K562 (cell line): ENCODE results near the gene SLC17A2. TPM values are rescaled to one million over a fixed set of nuclear protein-coding genes. Genes with fewer than 3 reads are reported as not detected.

Experiments
- ATAC-seq: fragments of 200-7000 bp; cut with Tn5 transposase; 3 replicates; pipeline ENCODE4 v1.9.1; 2020; ENCODE audit warnings: moderate library complexity
- BruUV-seq: library from RNA; stranded (reverse); fragments of 400-500 nt; replicated peaks from 2 replicates; lab custom pipeline; 2021; lab: Mats Ljungman, UMichigan
- CTCF ChIA-PET: fragments of 300-600 bp; formaldehyde crosslinking; extraction: SDS; loops from one replicate; lab custom pipeline; 2021; ENCODE audit warnings: low intra/inter-chr PET ratio; lab: Yijun Ruan, JAX
- POLR2A ChIA-PET: fragments of 300-600, 350-650 bp; sonication (Branson Sonifier 250); formaldehyde crosslinking; extraction: SDS; loops from one replicate; lab custom pipeline; 2021; ENCODE audit warnings: antibody characterized with exemption, inconsistent platforms; lab: Yijun Ruan, JAX
- DNase-seq, 4 experiments: peaks; one replicate each; pipeline versions ENCODE4 v3.0.0 to v3.0.0-alpha.2; 2011 to 2018; ENCODE audit warnings: low spot score in 3 of 4, mixed read lengths in 3 of 4; ENCODE audit errors: extremely low read depth in 1 of 4
- FAIRE-seq: peaks from 2 replicates; lab custom pipeline; 2011; peaks lifted over from hg19 to GRCh38; lab: Jason Lieb, UNC
- H2AFZ ChIP-seq: 2 replicates; pipeline ENCODE4 v1.6.0; 2011; ENCODE audit warnings: low read depth, low read length, control low read depth, inconsistent platforms
- H3K27ac ChIP-seq: fragments of 200-600 bp; 3 replicates; pipeline ENCODE4 v1.8.0; 2011; ENCODE audit warnings: low read depth, mild to moderate bottlenecking, control low read depth, inconsistent platforms, low read length, moderate library complexity, mixed read lengths; ENCODE audit errors: extremely low read depth
- H3K27me3 ChIP-seq, 2 experiments: fragments of 300-600 bp in 1 of 2; 2 replicates in 1 of 2; 3 replicates in 1 of 2; pipeline versions ENCODE4 v1.6.0 to v1.8.0; 2011; ENCODE audit warnings: inconsistent platforms in 2 of 2, low read length in 2 of 2, mild to moderate bottlenecking in 1 of 2, mixed read lengths in 1 of 2, moderate library complexity in 1 of 2; ENCODE audit not compliant: control insufficient read depth in 2 of 2, insufficient read depth in 2 of 2
- H3K36me3 ChIP-seq: fragments of 300-600 bp; 3 replicates; pipeline ENCODE4 v1.8.0; 2011; ENCODE audit warnings: mild to moderate bottlenecking, low read length, inconsistent platforms; ENCODE audit not compliant: control insufficient read depth, insufficient read depth
- H3K4me1 ChIP-seq, 2 experiments: fragments of 200-600 bp in 1 of 2; replicated peaks in 1 of 2; 2 replicates in 1 of 2; 3 replicates in 1 of 2; pipeline versions ENCODE4 v1.5.1 to v1.8.0; 2011; ENCODE audit warnings: inconsistent platforms in 2 of 2, low read length in 2 of 2, mild to moderate bottlenecking in 1 of 2, mixed read lengths in 1 of 2, moderate library complexity in 1 of 2; ENCODE audit not compliant: control insufficient read depth in 2 of 2, insufficient read depth in 2 of 2
- H3K4me2 ChIP-seq: 2 replicates; pipeline ENCODE4 v1.6.1; 2011; ENCODE audit warnings: low read length, control low read depth, inconsistent platforms, mixed read lengths; ENCODE audit not compliant: insufficient read depth
- H3K4me3 ChIP-seq: fragments of 200-600 bp; sonication (generic), shearing (Covaris generic); 2 replicates; pipeline ENCODE4 v1.5.1; 2016; ENCODE audit warnings: control low read depth, inconsistent platforms
- H3K79me2 ChIP-seq: fragments of 200-600 bp; 3 replicates; pipeline ENCODE4 v1.8.0; 2011; ENCODE audit warnings: low read length, inconsistent platforms; ENCODE audit not compliant: control insufficient read depth, insufficient read depth
- H3K9ac ChIP-seq, 2 experiments: 2 replicates each; pipeline versions ENCODE4 v1.6.0 to v1.6.1; 2011; ENCODE audit warnings: low read depth in 2 of 2, low read length in 2 of 2, control low read depth in 1 of 2, inconsistent platforms in 1 of 2, mild to moderate bottlenecking in 1 of 2, mixed read lengths in 1 of 2; ENCODE audit not compliant: insufficient read depth in 1 of 2
- H3K9me1 ChIP-seq: one replicate; pipeline ENCODE4 v1.6.0; 2011; ENCODE audit warnings: inconsistent platforms, mild to moderate bottlenecking, low read length, moderate library complexity; ENCODE audit not compliant: control insufficient read depth, insufficient read depth
- H3K9me3 ChIP-seq: replicated peaks from 2 replicates; pipeline ENCODE4 v1.5.1; 2011; ENCODE audit warnings: low read depth, low read length, inconsistent platforms; ENCODE audit not compliant: control insufficient read depth, insufficient read depth
- H4K20me1 ChIP-seq: replicated peaks from 2 replicates; pipeline ENCODE4 v1.6.1; 2011; ENCODE audit warnings: low read length, inconsistent platforms, mixed read lengths; ENCODE audit not compliant: control insufficient read depth, insufficient read depth
- ARNT ChIP-seq, 2 experiments: fragments of 450-650 bp; IDR thresholded peaks; 2 replicates each; pipeline ENCODE4 v1.6.1; 2016; ENCODE audit warnings: mild to moderate bottlenecking in 1 of 2
- FOSL1 ChIP-seq: fragments of 200-800 bp; sonication (Bioruptor generic); conservative IDR thresholded peaks from 2 replicates; pipeline ENCODE4 v1.6.1; 2016; ENCODE audit warnings: missing genetic modification characterization, missing compliant biosample characterization
- MEIS2 ChIP-seq: fragments of 450-650 bp; IDR thresholded peaks from 2 replicates; pipeline ENCODE4 v1.6.1; 2014; ENCODE audit warnings: mild to moderate bottlenecking; ENCODE audit not compliant: partially characterized antibody
- NRF1 ChIP-seq, 2 experiments: fragments of 450-650 bp; IDR thresholded peaks in 1 of 2; conservative IDR thresholded peaks in 1 of 2; 2 replicates each; pipeline ENCODE4 v1.6.1; 2014; ENCODE audit warnings: mild to moderate bottlenecking in 2 of 2
- WGBS: fragments of 100-300 bp; shearing (Covaris generic); methylation state at CpG from one replicate; pipeline ENCODE4 v1.1.6; 2016; ENCODE audit warnings: low coverage, mixed read lengths; ENCODE audit not compliant: insufficient coverage; ENCODE audit errors: missing lambda C conversion rate; 5-methylcytosine and 5-hydroxymethylcytosine counted together
- in situ Hi-C: fragments of 300-500 bp; cut with MboI; formaldehyde crosslinking; loops from 4 replicates; pipeline ENCODE4 v1.15.0; 2018; ENCODE audit warnings: inconsistent platforms, mixed read lengths
- intact Hi-C: fragments of 100-400 bp; cut with micrococcal nuclease; formaldehyde crosslinking; loops from 2 replicates; pipeline ENCODE4 v1.14.2; 2022
- polyA plus RNA-seq, 8 experiments: library from polyadenylated mRNA; depleted of rRNA in 4 of 8; stranded (reverse) in 5 of 8; unstranded in 3 of 8; fragments of >200 nt; fragmentation: Nextera tagmentation in 2 of 8; fragmentation: Illumina TruSeq in 1 of 8; extraction: Ambion mirVana in 2 of 8; extraction: Trizol in 1 of 8; gene quantifications; 2 replicates each; pipeline versions ENCODE4 v1.2.1 to v1.2.3, GENCODE V29; 2011 to 2014; ENCODE audit warnings: inconsistent platforms in 1 of 8, missing spikeins in 1 of 8
- total RNA-seq, 7 experiments: library from RNA; depleted of rRNA in 6 of 7; stranded (reverse); fragments of >200 nt in 6 of 7; fragmentation: Illumina TruSeq in 2 of 7; extraction: Trizol in 2 of 7; gene quantifications; 2 replicates each; pipeline versions ENCODE4 v1.2.1 to v1.2.3, GENCODE V29; 2011 to 2021; ENCODE audit warnings: low replicate concordance in 1 of 7
- TF ChIP-seq, protein P1 (sequence below): fragments of 450-650 bp; IDR thresholded peaks from 2 replicates; pipeline ENCODE4 v1.6.1; 2016
- TF ChIP-seq, protein P2 (sequence below), 2 experiments: IDR thresholded peaks in 1 of 2; conservative IDR thresholded peaks in 1 of 2; 2 replicates each; pipeline ENCODE4 v1.6.1; 2016; ENCODE audit warnings: low read depth in 2 of 2, mild to moderate bottlenecking in 1 of 2, missing compliant biosample characterization in 1 of 2, missing genetic modification characterization in 1 of 2, moderate library complexity in 1 of 2

Gene SLC17A2
- total and polyA plus RNA-seq, 9 of the 15 experiments (the other 6 are each of a cell fraction or from before 2014, with no cell fraction given) = not detected

DNA sequence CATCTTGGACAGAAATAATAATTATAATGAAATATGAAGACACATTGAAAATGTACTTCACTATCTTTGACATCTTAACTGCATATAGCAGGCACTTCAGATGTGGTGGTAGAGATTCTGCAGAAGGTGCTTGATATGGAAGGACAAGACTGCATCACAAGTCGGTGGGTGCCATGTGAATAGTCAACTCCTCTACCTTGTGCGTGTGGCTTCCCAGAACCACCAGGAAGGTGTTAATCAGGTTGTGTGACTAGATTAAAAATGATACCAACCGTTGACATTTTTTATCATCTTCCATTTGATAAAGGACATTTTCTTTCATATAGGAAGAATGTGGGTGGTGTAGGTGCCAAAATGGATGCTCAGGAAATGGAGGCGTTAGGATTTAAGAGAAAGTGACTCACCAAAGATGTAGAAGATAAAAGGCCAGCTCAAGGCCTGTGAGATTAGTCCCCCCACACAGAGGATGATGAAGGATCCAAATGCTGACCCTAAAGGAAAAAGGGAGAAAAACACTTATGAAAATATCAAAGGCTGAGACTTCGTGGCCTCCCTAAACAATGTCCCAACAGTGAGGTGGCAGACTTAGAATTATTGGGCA lies 12.3 kb downstream of the SLC17A2 start (continued):
- no peak for TF ChIP-seq ARNT (IDR thresholded peaks at IDR 0.05)
- TF ChIP-seq FOSL1 (tag) = peak; percentile 76

DNA sequence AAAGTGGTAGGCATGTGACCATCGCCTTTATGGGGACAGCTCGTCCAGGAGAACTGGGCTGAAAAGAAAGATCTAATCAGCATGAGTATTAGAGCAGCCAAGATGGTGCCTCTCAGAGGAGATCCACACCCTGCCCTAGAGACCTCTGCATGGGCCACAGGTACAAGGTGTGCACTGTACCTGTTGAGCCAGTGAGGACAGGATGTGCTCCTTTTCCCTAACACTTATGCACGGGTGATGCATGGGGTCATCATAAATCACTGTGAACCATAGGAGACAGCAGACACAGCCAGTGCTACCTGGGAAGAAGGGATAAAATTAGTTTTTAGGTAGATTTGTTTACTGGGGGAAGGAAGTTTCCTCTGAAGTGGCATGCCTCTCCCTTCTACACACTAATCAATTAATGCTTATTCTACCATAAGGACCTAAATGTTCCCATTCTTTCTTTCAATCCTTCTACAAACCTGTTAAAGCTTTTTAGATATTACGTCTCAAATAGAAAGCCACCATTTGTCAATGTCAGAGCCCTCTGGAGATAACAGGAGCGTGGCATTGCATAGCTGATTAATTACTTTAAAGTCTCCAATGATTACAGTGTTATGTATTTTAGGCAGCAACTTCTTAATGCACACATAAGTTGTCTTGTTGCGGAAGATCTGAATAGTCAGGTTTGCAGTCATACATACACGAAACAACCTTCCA lies 13.6 kb downstream of the SLC17A2 start:
- no peak overlapping the region for H3K27ac ChIP-seq
- H3K4me1 ChIP-seq = no peaks in the 10 kb centered on the region
- H3K27me3 ChIP-seq = peaks cover 0 to 6% of the 10 kb centered on the region in 2 experiments; a peak in 1 of 5 replicates
- H3K4me2 ChIP-seq = no peak overlapping the region
- no peak overlapping the region for H3K9ac ChIP-seq
- POLR2A ChIA-PET = interaction anchor here (1.0 to 1.9 kb wide), 3 partner anchors 9 to 114 kb away, joined by 3 to 7 read pairs (median 3); no protein-coding TSS in a partner anchor
- no peak; the same call in 2 of the 3 replicates for ATAC-seq
- TF ChIP-seq MEIS2 (peak; percentile 55), NRF1 (conservative IDR thresholded peaks at IDR 0.05 in 1 of 2, IDR thresholded peaks at IDR 0.05 in 1 of 2) (no peak)
- TF ChIP-seq, protein P1, sequence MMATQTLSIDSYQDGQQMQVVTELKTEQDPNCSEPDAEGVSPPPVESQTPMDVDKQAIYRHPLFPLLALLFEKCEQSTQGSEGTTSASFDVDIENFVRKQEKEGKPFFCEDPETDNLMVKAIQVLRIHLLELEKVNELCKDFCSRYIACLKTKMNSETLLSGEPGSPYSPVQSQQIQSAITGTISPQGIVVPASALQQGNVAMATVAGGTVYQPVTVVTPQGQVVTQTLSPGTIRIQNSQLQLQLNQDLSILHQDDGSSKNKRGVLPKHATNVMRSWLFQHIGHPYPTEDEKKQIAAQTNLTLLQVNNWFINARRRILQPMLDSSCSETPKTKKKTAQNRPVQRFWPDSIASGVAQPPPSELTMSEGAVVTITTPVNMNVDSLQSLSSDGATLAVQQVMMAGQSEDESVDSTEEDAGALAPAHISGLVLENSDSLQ = peak; percentile 51
- TF ChIP-seq, protein P2, sequence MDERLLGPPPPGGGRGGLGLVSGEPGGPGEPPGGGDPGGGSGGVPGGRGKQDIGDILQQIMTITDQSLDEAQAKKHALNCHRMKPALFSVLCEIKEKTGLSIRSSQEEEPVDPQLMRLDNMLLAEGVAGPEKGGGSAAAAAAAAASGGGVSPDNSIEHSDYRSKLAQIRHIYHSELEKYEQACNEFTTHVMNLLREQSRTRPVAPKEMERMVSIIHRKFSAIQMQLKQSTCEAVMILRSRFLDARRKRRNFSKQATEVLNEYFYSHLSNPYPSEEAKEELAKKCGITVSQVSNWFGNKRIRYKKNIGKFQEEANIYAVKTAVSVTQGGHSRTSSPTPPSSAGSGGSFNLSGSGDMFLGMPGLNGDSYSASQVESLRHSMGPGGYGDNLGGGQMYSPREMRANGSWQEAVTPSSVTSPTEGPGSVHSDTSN (CRISPR knock-in tag; IDR thresholded peaks at IDR 0.05; ENCODE audit: low read depth) = no peak
- TF ChIP-seq, protein P2 (tag; conservative IDR thresholded peaks at IDR 0.05; ENCODE audit: low read depth) = 0 out of 2 replicates have a peak, but pooled peaks have one; percentile 30
- no peaks in the 10 kb centered on the region for H3K36me3 ChIP-seq
- H3K4me3 ChIP-seq = no peak overlapping the region
- H4K20me1 ChIP-seq = no peaks in the 10 kb centered on the region
- CTCF ChIA-PET = no interaction called here
- DNase-seq = no peak
- H3K9me1 ChIP-seq = no peaks in the 10 kb centered on the region
- no TSS peak for BruUV-seq
- in situ Hi-C loops (no loop called here), intact Hi-C loops (no loop called here)
- FAIRE-seq = no peak
- WGBS = 22% methylated on average over 7 of the region's 7 CpGs
- no peaks in the 10 kb centered on the region for H3K79me2 ChIP-seq
- H2AFZ ChIP-seq = no peak overlapping the region
- no peaks in the 10 kb centered on the region for H3K9me3 ChIP-seq
